Gastroesophageal sphincter (tissue), 4 donors: Measurements from ENCODE around the gene MAZ. TPM values are rescaled to one million over a fixed set of nuclear protein-coding genes. Genes with fewer than 3 reads are reported as not detected.

Experiments
- ATAC-seq: fragments of 150-250 bp; one replicate; pipeline ENCODE4 v1.9.1; 2016; ENCODE audit warnings: mild to moderate bottlenecking, moderate library complexity
- H3K27ac ChIP-seq, 4 donors: fragments of 200-600 bp; sonication (generic) in 3 of 4; 1 replicate in 3 of 4; 2 replicates in 1 of 4; pipeline ENCODE4 v1.5.1; 2016 to 2019
- H3K27me3 ChIP-seq: fragments of 200-600 bp; sonication (generic); one replicate; pipeline ENCODE4 v1.5.1; 2019
- H3K36me3 ChIP-seq, 2 donors: fragments of 200-600 bp; sonication (generic); one replicate each; pipeline ENCODE4 v1.5.1; 2019; ENCODE audit warnings: control low read depth in 1 of 2
- H3K4me1 ChIP-seq, 3 donors: fragments of 200-600 bp; sonication (generic); 1 replicate in 2 of 3; 2 replicates in 1 of 3; pipeline ENCODE4 v1.5.1; 2016 to 2019; ENCODE audit warnings: control low read depth in 2 of 3
- H3K4me3 ChIP-seq, 2 donors: fragments of 200-600 bp; sonication (generic); one replicate each; pipeline ENCODE4 v1.5.1; 2019; ENCODE audit warnings: mild to moderate bottlenecking in 1 of 2, moderate library complexity in 1 of 2
- H3K9me3 ChIP-seq, 3 donors: fragments of 200-600 bp; sonication (generic); one replicate each; pipeline ENCODE4 v1.5.1; 2017 to 2019; ENCODE audit warnings: control low read depth in 2 of 3
- EP300 ChIP-seq: sonication (generic); formaldehyde crosslinking; IDR thresholded peaks from one replicate; pipeline ENCODE4 v1.6.1; 2017; ENCODE audit warnings: antibody characterized with exemption, mild to moderate bottlenecking
- POLR2A ChIP-seq, 2 donors: fragments of 450-650 bp; IDR thresholded peaks; one replicate each; pipeline ENCODE4 v1.6.1; 2017; ENCODE audit warnings: antibody characterized with exemption in 2 of 2, mild to moderate bottlenecking in 2 of 2, moderate library complexity in 1 of 2
- POLR2AphosphoS5 ChIP-seq: sonication (generic); formaldehyde crosslinking; IDR thresholded peaks from one replicate; pipeline ENCODE4 v1.6.1; 2017; ENCODE audit warnings: antibody characterized with exemption
- WGBS, 2 donors: methylation state at CpG; one replicate each; pipeline ENCODE4 v1.1.5; 2018; ENCODE audit warnings: low coverage in 1 of 2; 5-methylcytosine and 5-hydroxymethylcytosine counted together
- total RNA-seq, 4 donors: library from RNA; depleted of rRNA; stranded (reverse); fragments of >200 nt; gene quantifications; one replicate each; pipeline ENCODE4 v1.1.0, GENCODE V29; 2016
- TF ChIP-seq, protein P1 (sequence below), 4 experiments: fragments of 200-600 bp in 2 of 4; fragments of 450-650 bp in 2 of 4; sonication (generic) in 1 of 4; IDR thresholded peaks; one replicate each; pipeline ENCODE4 v1.5.1; 2017 to 2019; ENCODE audit warnings: antibody characterized with exemption in 4 of 4, mild to moderate bottlenecking in 2 of 4, moderate library complexity in 2 of 4

Gene MAZ
- total RNA-seq, 4 donors from 2014 or later = 86.3 to 212 (median 116) TPM

DNA sequence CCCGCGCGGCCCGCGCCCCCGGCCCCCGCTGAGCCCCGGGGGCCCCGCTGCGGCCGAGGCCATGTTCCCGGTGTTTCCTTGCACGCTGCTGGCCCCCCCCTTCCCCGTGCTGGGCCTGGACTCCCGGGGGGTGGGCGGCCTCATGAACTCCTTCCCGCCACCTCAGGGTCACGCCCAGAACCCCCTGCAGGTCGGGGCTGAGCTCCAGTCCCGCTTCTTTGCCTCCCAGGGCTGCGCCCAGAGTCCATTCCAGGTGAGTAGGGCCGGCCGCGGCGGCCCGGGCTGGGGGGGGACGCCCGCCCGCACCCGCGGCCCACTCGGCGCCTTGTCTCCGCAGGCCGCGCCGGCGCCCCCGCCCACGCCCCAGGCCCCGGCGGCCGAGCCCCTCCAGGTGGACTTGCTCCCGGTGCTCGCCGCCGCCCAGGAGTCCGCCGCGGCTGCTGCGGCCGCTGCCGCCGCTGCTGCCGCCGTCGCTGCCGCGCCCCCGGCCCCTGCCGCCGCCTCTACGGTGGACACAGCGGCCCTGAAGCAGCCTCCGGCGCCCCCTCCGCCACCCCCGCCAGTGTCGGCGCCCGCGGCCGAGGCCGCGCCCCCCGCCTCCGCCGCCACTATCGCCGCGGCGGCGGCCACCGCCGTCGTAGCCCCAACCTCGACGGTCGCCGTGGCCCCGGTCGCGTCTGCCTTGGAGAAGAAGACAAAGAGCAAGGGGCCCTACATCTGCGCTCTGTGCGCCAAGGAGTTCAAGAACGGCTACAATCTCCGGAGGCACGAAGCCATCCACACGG is 504 bp downstream of the MAZ start:
- peak overlapping the region; percentile 73 to 98 (median 98) for H3K27ac ChIP-seq
- no peak for ATAC-seq
- H3K4me1 ChIP-seq = peaks cover 7 to 60% (median 33%) of the 10 kb centered on the region in 3 donors
- TF ChIP-seq POLR2AphosphoS5 = no peak
- TF ChIP-seq EP300 = no peak
- TF ChIP-seq, protein P1, sequence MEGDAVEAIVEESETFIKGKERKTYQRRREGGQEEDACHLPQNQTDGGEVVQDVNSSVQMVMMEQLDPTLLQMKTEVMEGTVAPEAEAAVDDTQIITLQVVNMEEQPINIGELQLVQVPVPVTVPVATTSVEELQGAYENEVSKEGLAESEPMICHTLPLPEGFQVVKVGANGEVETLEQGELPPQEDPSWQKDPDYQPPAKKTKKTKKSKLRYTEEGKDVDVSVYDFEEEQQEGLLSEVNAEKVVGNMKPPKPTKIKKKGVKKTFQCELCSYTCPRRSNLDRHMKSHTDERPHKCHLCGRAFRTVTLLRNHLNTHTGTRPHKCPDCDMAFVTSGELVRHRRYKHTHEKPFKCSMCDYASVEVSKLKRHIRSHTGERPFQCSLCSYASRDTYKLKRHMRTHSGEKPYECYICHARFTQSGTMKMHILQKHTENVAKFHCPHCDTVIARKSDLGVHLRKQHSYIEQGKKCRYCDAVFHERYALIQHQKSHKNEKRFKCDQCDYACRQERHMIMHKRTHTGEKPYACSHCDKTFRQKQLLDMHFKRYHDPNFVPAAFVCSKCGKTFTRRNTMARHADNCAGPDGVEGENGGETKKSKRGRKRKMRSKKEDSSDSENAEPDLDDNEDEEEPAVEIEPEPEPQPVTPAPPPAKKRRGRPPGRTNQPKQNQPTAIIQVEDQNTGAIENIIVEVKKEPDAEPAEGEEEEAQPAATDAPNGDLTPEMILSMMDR (IDR thresholded peaks at IDR 0.05) = peak in 1 of 4 experiments; percentile 14
- TF ChIP-seq POLR2A (IDR thresholded peaks at IDR 0.05) = no peak
- H3K4me3 ChIP-seq = peak overlapping the region; percentile 55 to 90
- WGBS, 2 donors = no CpG with 5 or more reads among the region's 99 CpGs
- H3K27me3 ChIP-seq = no peaks in the 10 kb centered on the region
- H3K9me3 ChIP-seq = no peaks in the 10 kb centered on the region
- peaks cover 0 to 21% of the 10 kb centered on the region in 2 donors for H3K36me3 ChIP-seq

DNA sequence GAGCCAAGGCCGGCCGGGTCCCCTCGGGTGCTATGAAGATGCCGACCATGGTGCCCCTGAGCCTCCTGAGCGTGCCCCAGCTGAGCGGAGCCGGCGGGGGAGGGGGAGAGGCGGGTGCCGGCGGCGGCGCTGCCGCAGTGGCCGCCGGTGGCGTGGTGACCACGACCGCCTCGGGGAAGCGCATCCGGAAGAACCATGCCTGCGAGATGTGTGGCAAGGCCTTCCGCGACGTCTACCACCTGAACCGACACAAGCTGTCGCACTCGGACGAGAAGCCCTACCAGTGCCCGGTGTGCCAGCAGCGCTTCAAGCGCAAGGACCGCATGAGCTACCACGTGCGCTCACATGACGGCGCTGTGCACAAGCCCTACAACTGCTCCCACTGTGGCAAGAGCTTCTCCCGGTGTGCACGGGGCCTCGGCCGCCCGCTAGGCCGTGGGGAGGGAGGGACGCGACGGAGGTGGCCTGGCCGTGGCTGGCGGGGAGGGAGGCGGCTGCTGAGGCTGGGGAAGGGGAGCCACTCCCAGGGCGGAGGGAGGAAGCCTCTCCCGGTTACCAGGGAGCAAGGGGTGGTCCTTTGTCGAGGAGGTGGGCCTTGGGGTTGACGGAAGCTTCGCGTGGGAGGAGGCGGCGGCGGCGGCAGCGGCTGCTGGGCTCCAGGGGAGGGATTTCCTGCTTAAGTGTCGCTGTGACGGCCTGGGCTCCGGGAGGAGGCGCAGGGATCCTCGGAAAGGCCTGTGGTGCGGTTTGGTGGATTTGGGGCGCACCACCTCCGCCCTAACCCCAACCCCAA is 1.3 kb downstream of the MAZ start:
- 0% methylated on average over 7 of the region's 69 CpGs; no CpG with 5 or more reads in 1 of the 2 donors for WGBS, 2 donors
- H3K27me3 ChIP-seq = no peaks in the 10 kb centered on the region
- peaks cover 7 to 68% (median 35%) of the 10 kb centered on the region in 3 donors for H3K4me1 ChIP-seq
- TF ChIP-seq POLR2AphosphoS5 (peak; percentile 75), EP300 (no peak), POLR2A (IDR thresholded peaks at IDR 0.05) (peak; percentile 15 to 24)
- TF ChIP-seq, protein P1 (IDR thresholded peaks at IDR 0.05) = peak in 3 of 4 experiments; percentile 30 to 57 (median 43)
- H3K36me3 ChIP-seq = peaks cover 0 to 21% of the 10 kb centered on the region in 2 donors
- H3K27ac ChIP-seq = peak overlapping the region; percentile 73 to 98 (median 98)
- no peaks in the 10 kb centered on the region for H3K9me3 ChIP-seq
- peak; percentile 47 for ATAC-seq
- H3K4me3 ChIP-seq = peak overlapping the region; percentile 21 to 90

DNA sequence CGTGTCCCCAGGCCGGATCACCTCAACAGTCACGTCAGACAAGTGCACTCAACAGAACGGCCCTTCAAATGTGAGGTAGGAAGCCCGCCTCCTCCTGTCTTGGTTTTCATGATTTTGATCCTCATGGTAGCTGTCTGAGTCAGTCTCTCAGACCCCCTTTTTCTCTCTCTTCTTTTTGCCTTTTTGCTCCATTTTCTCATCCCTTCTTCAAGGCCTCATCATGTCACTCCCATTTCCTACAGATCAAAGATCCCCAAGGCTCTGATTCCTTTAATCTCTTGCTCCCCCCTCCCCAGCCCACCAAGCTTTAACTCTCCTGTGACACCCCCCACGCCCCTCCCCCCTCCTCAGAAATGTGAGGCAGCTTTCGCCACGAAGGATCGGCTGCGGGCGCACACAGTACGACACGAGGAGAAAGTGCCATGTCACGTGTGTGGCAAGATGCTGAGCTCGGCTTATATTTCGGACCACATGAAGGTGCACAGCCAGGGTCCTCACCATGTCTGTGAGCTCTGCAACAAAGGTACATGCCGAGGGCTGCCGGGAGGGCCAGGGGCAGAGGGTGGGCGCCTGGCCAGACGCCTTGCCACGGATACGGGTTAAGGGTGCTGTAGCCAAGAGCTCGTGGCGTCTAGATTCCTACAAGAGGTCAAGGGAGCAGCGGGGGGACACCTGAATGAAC is 2.0 kb downstream of the MAZ start:
- WGBS, 2 donors = 18 to 26% methylated on average over 10 to 19 of the region's 25 CpGs
- no peak for ATAC-seq

DNA sequence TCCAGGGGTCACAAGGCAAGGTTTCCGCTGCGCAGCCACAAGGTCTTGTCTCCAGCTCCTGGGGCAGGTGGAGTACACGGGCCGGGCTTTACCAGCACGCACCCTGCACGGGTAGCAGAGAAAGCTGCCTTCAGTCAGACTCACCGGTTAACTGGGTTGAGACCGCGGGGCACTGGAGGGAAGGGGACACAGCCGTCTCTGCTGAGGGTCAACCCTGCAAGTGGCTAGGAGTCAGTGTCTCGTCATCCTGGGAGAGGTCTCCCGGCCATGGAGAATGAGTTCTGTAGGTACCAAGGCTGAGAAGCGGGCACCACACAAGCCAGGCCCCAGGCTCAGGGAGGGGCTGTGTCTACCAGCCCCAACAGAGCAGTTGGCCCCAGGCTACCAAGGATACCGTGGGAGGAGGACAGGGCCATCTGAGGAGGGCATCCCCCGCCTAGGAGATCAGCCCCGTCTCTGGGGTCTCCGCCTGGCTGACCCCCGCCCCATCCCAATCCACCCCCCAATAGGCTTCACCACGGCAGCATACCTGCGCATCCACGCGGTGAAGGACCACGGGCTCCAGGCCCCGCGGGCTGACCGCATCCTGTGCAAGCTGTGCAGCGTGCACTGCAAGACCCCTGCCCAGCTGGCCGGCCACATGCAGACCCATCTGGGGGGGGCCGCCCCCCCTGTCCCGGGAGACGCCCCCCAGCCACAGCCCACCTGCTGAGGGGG is 2.9 kb downstream of the MAZ start:
- Histone ChIP-seq H3K27ac (peak overlapping the region in 3 of 4 donors; percentile 98), H3K27me3 (no peaks in the 10 kb centered on the region), H3K4me1 (peaks cover 7 to 77% (median 46%) of the 10 kb centered on the region in 3 donors), H3K36me3 (peaks cover 0 to 21% of the 10 kb centered on the region in 2 donors), H3K9me3 (no peaks in the 10 kb centered on the region), H3K4me3 (peak overlapping the region in 1 of 2 donors; percentile 90)
- no peak for ATAC-seq
- no peak for TF ChIP-seq POLR2AphosphoS5
- TF ChIP-seq EP300 = no peak
- WGBS, 2 donors = no CpG with 5 or more reads among the region's 31 CpGs

More for the DNA sequence above, 2.0 kb downstream of the MAZ start:
- Histone ChIP-seq H3K27me3 (no peaks in the 10 kb centered on the region), H3K4me3 (peak overlapping the region; percentile 21 to 90), H3K36me3 (peaks cover 0 to 21% of the 10 kb centered on the region in 2 donors), H3K27ac (peak overlapping the region; percentile 73 to 98 (median 98)), H3K4me1 (peaks cover 7 to 76% (median 42%) of the 10 kb centered on the region in 3 donors), H3K9me3 (no peaks in the 10 kb centered on the region)
- TF ChIP-seq POLR2AphosphoS5 (no peak), EP300 (no peak), POLR2A (IDR thresholded peaks at IDR 0.05) (no peak)
- TF ChIP-seq, protein P1 (IDR thresholded peaks at IDR 0.05) = no peak
